HepG2 (cell line): ENCODE measurements around the gene DNM3. TPM values are rescaled to one million over a fixed set of nuclear protein-coding genes. Genes with fewer than 3 reads are reported as not detected.
A peak's percentile ranks its signal among the peaks of the same experiment; 100 is the strongest.

ENCODE experiments used
- ATAC-seq: fragments of 200-7000 bp; cut with Tn5 transposase; 3 replicates; pipeline ENCODE4 v1.9.1; 2020; ENCODE audit warnings: mild to moderate bottlenecking, moderate library complexity
- BruUV-seq: library from RNA; stranded (reverse); fragments of 400-500 nt; replicated peaks from 2 replicates; lab custom pipeline; 2021; lab: Mats Ljungman, UMichigan
- CTCF ChIA-PET: fragments of 300-600 bp; formaldehyde crosslinking; extraction: SDS; loops from one replicate; lab custom pipeline; 2021; ENCODE audit warnings: low total read pairs, inconsistent platforms, low intra/inter-chr PET ratio; lab: Yijun Ruan, JAX
- POLR2A ChIA-PET: fragments of 350-600 bp; sonication (Branson Sonifier 250); formaldehyde crosslinking; loops from one replicate; lab custom pipeline; 2020; ENCODE audit warnings: antibody characterized with exemption, inconsistent platforms; lab: Yijun Ruan, JAX
- DNase-seq: peaks from one replicate; pipeline ENCODE4 v3.0.0-alpha.2; 2015; ENCODE audit warnings: low spot score
- FAIRE-seq: peaks from 3 replicates; lab custom pipeline; 2011; peaks lifted over from hg19 to GRCh38; lab: Jason Lieb, UNC
- H2AFZ ChIP-seq: one replicate; pipeline ENCODE4 v1.6.1; 2011; ENCODE audit warnings: low read length, inconsistent platforms
- H3K27ac ChIP-seq: fragments of 300-600 bp; 3 replicates; pipeline ENCODE4 v1.8.0; 2011; ENCODE audit warnings: mixed run types, mild to moderate bottlenecking, mixed read lengths, low read length, inconsistent platforms; ENCODE audit not compliant: insufficient read depth; ENCODE audit errors: extremely low read length
- H3K27me3 ChIP-seq, 2 experiments: fragments of 200-600 bp in 1 of 2; 2 replicates in 1 of 2; 3 replicates in 1 of 2; pipeline versions ENCODE4 v1.6.0 to v1.8.0; 2011; ENCODE audit warnings: low read length in 2 of 2, mild to moderate bottlenecking in 2 of 2, moderate library complexity in 2 of 2, inconsistent platforms in 1 of 2; ENCODE audit not compliant: insufficient read depth in 2 of 2, control insufficient read depth in 1 of 2
- H3K36me3 ChIP-seq, 2 experiments: fragments of 200-600 bp in 1 of 2; replicated peaks in 1 of 2; 2 replicates in 1 of 2; 3 replicates in 1 of 2; pipeline versions ENCODE4 v1.5.1 to v1.8.0; 2011; ENCODE audit warnings: low read length in 2 of 2, inconsistent platforms in 1 of 2; ENCODE audit not compliant: insufficient read depth in 2 of 2, control insufficient read depth in 1 of 2
- H3K4me1 ChIP-seq: 2 replicates; pipeline ENCODE4 v1.5.1; 2012; ENCODE audit warnings: low read length, inconsistent platforms; ENCODE audit not compliant: insufficient read depth
- H3K4me2 ChIP-seq: 2 replicates; pipeline ENCODE4 v1.6.0; 2011; ENCODE audit warnings: low read depth, low read length, inconsistent platforms
- H3K4me3 ChIP-seq, 3 experiments: fragments of 200-600 bp in 1 of 3; sonication (generic), shearing (Covaris generic) in 1 of 3; replicated peaks in 1 of 3; 2 replicates each; pipeline ENCODE4 v1.5.1; 2011 to 2016; ENCODE audit warnings: low read length in 3 of 3, inconsistent platforms in 2 of 3, low read depth in 2 of 3, mild to moderate bottlenecking in 2 of 3, control low read depth in 1 of 3, mixed read lengths in 1 of 3; ENCODE audit not compliant: insufficient read depth in 1 of 3
- H3K79me2 ChIP-seq: one replicate; pipeline ENCODE4 v1.6.1; 2011; ENCODE audit warnings: low read length, inconsistent platforms; ENCODE audit not compliant: insufficient read depth
- H3K9ac ChIP-seq: 2 replicates; pipeline ENCODE4 v1.6.0; 2011; ENCODE audit warnings: mild to moderate bottlenecking, low read depth, low read length, inconsistent platforms; ENCODE audit not compliant: insufficient read depth
- H3K9me3 ChIP-seq: 2 replicates; pipeline ENCODE4 v1.5.1; 2012; ENCODE audit warnings: mild to moderate bottlenecking, low read length
- H4K20me1 ChIP-seq: 2 replicates; pipeline ENCODE4 v1.6.0; 2011; ENCODE audit warnings: inconsistent platforms, mild to moderate bottlenecking, low read length, moderate library complexity; ENCODE audit not compliant: insufficient read depth
- ARNTL ChIP-seq: sonication (generic); formaldehyde crosslinking; IDR thresholded peaks from 2 replicates; pipeline ENCODE4 v1.4.0; 2020; ENCODE audit warnings: mild to moderate bottlenecking, missing genetic modification reagents
- ELF1 ChIP-seq: sonication (generic); formaldehyde crosslinking; IDR thresholded peaks from 2 replicates; pipeline ENCODE4 v1.4.0; 2020; ENCODE audit warnings: missing genetic modification reagents
- HNRNPH1 ChIP-seq: fragments of 200-400 bp; formaldehyde crosslinking; optimal IDR thresholded peaks from 2 replicates; pipeline ENCODE3; 2017; ENCODE audit warnings: mild to moderate bottlenecking, low read depth, low read length
- MAFK ChIP-seq, 2 experiments: IDR thresholded peaks in 1 of 2; conservative IDR thresholded peaks in 1 of 2; 2 replicates each; pipeline ENCODE4 v1.6.1; 2011; ENCODE audit warnings: improper control_type of control experiment in 2 of 2, low read length in 2 of 2
- NCOA1 ChIP-seq: sonication (generic); formaldehyde crosslinking; IDR thresholded peaks from 2 replicates; pipeline ENCODE4 v1.9.0; 2021; ENCODE audit warnings: missing genetic modification reagents
- XRCC5 ChIP-seq: fragments of 200-400 bp; formaldehyde crosslinking; optimal IDR thresholded peaks from 2 replicates; pipeline ENCODE3; 2017; ENCODE audit warnings: mild to moderate bottlenecking, low read length
- YEATS4 ChIP-seq: sonication (generic); formaldehyde crosslinking; IDR thresholded peaks from 2 replicates; pipeline ENCODE4 v1.4.0; 2020; ENCODE audit warnings: missing genetic modification reagents, borderline replicate concordance
- ZFX ChIP-seq: sonication (generic); formaldehyde crosslinking; IDR thresholded peaks from 2 replicates; pipeline ENCODE4 v1.4.0; 2020; ENCODE audit warnings: mild to moderate bottlenecking, low read depth, missing genetic modification reagents, moderate library complexity
- ZNF619 ChIP-seq: sonication (generic); formaldehyde crosslinking; IDR thresholded peaks from 2 replicates; pipeline ENCODE4 v1.4.0; 2020; ENCODE audit warnings: mild to moderate bottlenecking, missing genetic modification reagents
- ZNF766 ChIP-seq: sonication (generic); formaldehyde crosslinking; IDR thresholded peaks from 2 replicates; pipeline ENCODE4 v1.5.0; 2020; ENCODE audit warnings: missing genetic modification reagents, borderline replicate concordance
- ZNF790 ChIP-seq: sonication (generic); formaldehyde crosslinking; IDR thresholded peaks from 2 replicates; pipeline ENCODE4 v1.8.0; 2022; ENCODE audit warnings: missing genetic modification reagents, mild to moderate bottlenecking, borderline replicate concordance
- WGBS: methylation state at CpG from one replicate; pipeline ENCODE4 v1.1.6; 2017; ENCODE audit warnings: low lambda C conversion rate; 5-methylcytosine and 5-hydroxymethylcytosine counted together
- in situ Hi-C: cut with HindIII; loops from 2 replicates; pipeline ENCODE4 v1.10.0; 2017; ENCODE audit warnings: low pct_unique_long_range_greater_than_20kb; ENCODE audit not compliant: extremely low pct_ligation_motif_present
- intact Hi-C: fragments of 100-400 bp; cut with micrococcal nuclease; formaldehyde crosslinking; loops from one replicate; pipeline ENCODE4 v1.10.0; 2022; ENCODE audit not compliant: unreplicated experiment
- polyA plus RNA-seq, 8 experiments: library from polyadenylated mRNA; depleted of rRNA in 3 of 8; stranded (reverse) in 7 of 8; unstranded in 1 of 8; fragments of >200 nt; fragmentation: Illumina TruSeq in 4 of 8; extraction: Trizol in 4 of 8; gene quantifications; 2 replicates each; pipeline versions ENCODE4 v1.2.1 to v1.2.3, GENCODE V29; 2011 to 2016; ENCODE audit warnings: low read depth in 4 of 8, missing spikeins in 1 of 8, mixed read lengths in 1 of 8; ENCODE audit not compliant: insufficient read depth in 1 of 8
- total RNA-seq, 5 experiments: library from RNA; depleted of rRNA; stranded (reverse); fragments of >200 nt; fragmentation: Illumina TruSeq; extraction: Trizol; gene quantifications; 2 replicates each; pipeline ENCODE4 v1.2.3, GENCODE V29; 2016; ENCODE audit warnings: low read depth in 1 of 5
- TF ChIP-seq, protein P1 (sequence below): sonication (generic); formaldehyde crosslinking; IDR thresholded peaks from 2 replicates; pipeline ENCODE4 v1.4.0; 2020; ENCODE audit warnings: low read depth, mild to moderate bottlenecking, missing genetic modification reagents
- TF ChIP-seq, protein P2 (sequence below): sonication (generic); formaldehyde crosslinking; IDR thresholded peaks from 2 replicates; pipeline ENCODE4 v1.5.1; 2020; ENCODE audit warnings: missing genetic modification reagents, mild to moderate bottlenecking, borderline replicate concordance
- TF ChIP-seq, protein P3 (sequence below): sonication (generic); formaldehyde crosslinking; conservative IDR thresholded peaks from 2 replicates; pipeline ENCODE4 v1.8.0; 2022; ENCODE audit warnings: low read depth, missing genetic modification reagents

The DNM3 gene
- total and polyA plus RNA-seq, 2 of the 13 experiments (the other 11 are each of a cell fraction or from before 2014, with no cell fraction given) = 0.05 TPM; not detected in 1

DNA sequence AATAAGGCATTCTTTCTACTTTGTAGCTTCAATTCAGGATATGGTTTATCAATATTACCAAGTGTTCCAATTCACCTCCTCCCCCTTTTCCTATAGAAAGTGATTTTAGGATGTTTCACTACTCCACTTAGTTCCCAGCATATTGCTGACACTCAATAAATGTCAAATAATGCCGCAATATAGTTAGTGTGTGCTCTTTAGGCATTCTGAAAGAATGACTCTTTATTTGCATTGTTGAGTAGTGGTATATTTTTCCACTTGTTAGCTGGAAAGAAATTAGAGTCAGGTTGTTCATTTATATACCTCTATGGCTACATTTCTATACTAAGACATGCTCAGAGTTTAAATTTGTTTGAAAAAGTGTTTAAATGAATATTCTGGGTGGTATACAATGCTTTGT is 424.6 kb downstream of the DNM3 start:
- POLR2A ChIA-PET = no interaction called here
- Histone ChIP-seq H3K9me3 (no peaks in the 10 kb centered on the region), H3K79me2 (no peaks in the 10 kb centered on the region), H3K4me2 (no peak overlapping the region), H4K20me1 (no peaks in the 10 kb centered on the region), H3K9ac (no peak overlapping the region), H3K27ac (no peak overlapping the region), H2AFZ (no peak overlapping the region), H3K4me1 (peaks cover 41% of the 10 kb centered on the region), H3K27me3 (peaks cover 0 to 7% of the 10 kb centered on the region in 2 experiments; a peak in 3 of 5 replicates), H3K4me3 (no peak overlapping the region), H3K36me3 (no peaks in the 10 kb centered on the region)
- FAIRE-seq (no peak), ATAC-seq (no peak), DNase-seq (no peak)
- CTCF ChIA-PET = no interaction called here
- 0 out of 4 replicates have a peak, but pooled peaks of 1 of the 2 experiments have one; percentile 6 for TF ChIP-seq MAFK (conservative IDR thresholded peaks at IDR 0.05 in 1 of 2, IDR thresholded peaks at IDR 0.05 in 1 of 2; ENCODE audit: low read length in 2 of 2)
- TF ChIP-seq, protein P1, sequence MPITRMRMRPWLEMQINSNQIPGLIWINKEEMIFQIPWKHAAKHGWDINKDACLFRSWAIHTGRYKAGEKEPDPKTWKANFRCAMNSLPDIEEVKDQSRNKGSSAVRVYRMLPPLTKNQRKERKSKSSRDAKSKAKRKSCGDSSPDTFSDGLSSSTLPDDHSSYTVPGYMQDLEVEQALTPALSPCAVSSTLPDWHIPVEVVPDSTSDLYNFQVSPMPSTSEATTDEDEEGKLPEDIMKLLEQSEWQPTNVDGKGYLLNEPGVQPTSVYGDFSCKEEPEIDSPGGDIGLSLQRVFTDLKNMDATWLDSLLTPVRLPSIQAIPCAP = no peak
- in situ Hi-C loops (no loop called here), intact Hi-C loops (loop anchor here (5.0 kb wide), 1 partner anchor 131 kb away; no protein-coding TSS in a partner anchor)
- no TSS peak for BruUV-seq
- WGBS = 41% methylated on average over 1 of the region's 1 CpG

DNA sequence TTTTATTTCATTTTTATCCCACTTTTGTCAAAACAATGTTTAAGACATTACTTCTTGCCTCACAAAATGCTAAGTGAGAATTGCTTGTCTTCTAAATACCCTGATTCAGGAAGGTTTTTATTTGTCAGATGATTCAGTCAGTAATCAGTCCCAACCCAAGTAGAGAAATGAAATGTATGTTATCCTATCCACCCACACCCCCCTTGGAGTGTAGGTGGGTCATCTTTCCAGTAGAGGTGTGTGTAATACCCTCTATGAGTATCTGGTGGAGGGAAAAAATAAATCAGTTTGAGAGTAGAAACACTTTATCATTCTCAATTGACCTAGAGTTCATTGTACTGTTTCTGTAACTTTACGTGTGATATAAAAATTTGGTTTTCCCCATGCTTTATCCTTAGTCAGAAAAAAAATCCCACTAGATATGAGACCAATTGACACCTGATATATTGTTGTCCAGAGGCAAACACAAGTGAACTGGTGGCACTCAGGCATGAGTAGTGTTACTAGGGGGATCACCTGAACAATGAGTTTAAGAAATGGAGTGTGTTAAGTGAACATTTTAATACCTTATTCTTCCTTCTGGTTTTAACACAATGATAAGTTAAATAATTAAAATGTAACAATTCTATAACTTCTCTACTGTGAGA is 425.4 kb downstream of the DNM3 start:
- WGBS = 93% methylated on average over 1 of the region's 1 CpG
- intact Hi-C loops (loop anchor here (5.0 kb wide), 1 partner anchor 131 kb away; no protein-coding TSS in a partner anchor), in situ Hi-C loops (no loop called here)
- Histone ChIP-seq H3K36me3 (no peaks in the 10 kb centered on the region), H2AFZ (no peak overlapping the region), H3K79me2 (no peaks in the 10 kb centered on the region), H3K4me1 (peaks cover 42% of the 10 kb centered on the region), H3K9ac (no peak overlapping the region), H3K4me2 (no peak overlapping the region), H4K20me1 (no peaks in the 10 kb centered on the region), H3K27me3 (peaks cover 0 to 7% of the 10 kb centered on the region in 2 experiments; a peak in 3 of 5 replicates), H3K4me3 (no peak overlapping the region), H3K27ac (no peak overlapping the region), H3K9me3 (no peaks in the 10 kb centered on the region)
- POLR2A ChIA-PET = no interaction called here
- FAIRE-seq (no peak), ATAC-seq (no peak), DNase-seq (no peak)
- CTCF ChIA-PET = no interaction called here
- no TSS peak for BruUV-seq
- TF ChIP-seq ZNF619 (CRISPR knock-in tag) = no peak
- no peak for TF ChIP-seq ARNTL (CRISPR knock-in tag)
- TF ChIP-seq NCOA1 (CRISPR knock-in tag) = no peak
- TF ChIP-seq HNRNPH1 = no peak
- no peak for TF ChIP-seq ZFX (CRISPR knock-in tag)
- TF ChIP-seq, protein P2, sequence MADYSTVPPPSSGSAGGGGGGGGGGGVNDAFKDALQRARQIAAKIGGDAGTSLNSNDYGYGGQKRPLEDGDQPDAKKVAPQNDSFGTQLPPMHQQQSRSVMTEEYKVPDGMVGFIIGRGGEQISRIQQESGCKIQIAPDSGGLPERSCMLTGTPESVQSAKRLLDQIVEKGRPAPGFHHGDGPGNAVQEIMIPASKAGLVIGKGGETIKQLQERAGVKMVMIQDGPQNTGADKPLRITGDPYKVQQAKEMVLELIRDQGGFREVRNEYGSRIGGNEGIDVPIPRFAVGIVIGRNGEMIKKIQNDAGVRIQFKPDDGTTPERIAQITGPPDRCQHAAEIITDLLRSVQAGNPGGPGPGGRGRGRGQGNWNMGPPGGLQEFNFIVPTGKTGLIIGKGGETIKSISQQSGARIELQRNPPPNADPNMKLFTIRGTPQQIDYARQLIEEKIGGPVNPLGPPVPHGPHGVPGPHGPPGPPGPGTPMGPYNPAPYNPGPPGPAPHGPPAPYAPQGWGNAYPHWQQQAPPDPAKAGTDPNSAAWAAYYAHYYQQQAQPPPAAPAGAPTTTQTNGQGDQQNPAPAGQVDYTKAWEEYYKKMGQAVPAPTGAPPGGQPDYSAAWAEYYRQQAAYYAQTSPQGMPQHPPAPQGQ (CRISPR knock-in tag) = no peak
- TF ChIP-seq XRCC5 = no peak
- TF ChIP-seq, protein P3, sequence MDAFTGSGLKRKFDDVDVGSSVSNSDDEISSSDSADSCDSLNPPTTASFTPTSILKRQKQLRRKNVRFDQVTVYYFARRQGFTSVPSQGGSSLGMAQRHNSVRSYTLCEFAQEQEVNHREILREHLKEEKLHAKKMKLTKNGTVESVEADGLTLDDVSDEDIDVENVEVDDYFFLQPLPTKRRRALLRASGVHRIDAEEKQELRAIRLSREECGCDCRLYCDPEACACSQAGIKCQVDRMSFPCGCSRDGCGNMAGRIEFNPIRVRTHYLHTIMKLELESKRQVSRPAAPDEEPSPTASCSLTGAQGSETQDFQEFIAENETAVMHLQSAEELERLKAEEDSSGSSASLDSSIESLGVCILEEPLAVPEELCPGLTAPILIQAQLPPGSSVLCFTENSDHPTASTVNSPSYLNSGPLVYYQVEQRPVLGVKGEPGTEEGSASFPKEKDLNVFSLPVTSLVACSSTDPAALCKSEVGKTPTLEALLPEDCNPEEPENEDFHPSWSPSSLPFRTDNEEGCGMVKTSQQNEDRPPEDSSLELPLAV (CRISPR knock-in tag) = no peak
- TF ChIP-seq ZNF766 (CRISPR knock-in tag) = no peak
- no peak for TF ChIP-seq YEATS4 (CRISPR knock-in tag)
- TF ChIP-seq ELF1 (CRISPR knock-in tag) = no peak
- no peak for TF ChIP-seq ZNF790 (CRISPR knock-in tag)
